OCI-M2 (cell line): Measurements from ENCODE around the gene GFRA1.

Source experiments
- DNase-seq: peaks from one replicate; lab custom pipeline; 2025; ENCODE audit not compliant: unreplicated experiment; lab: John Stamatoyannopoulos, UW

The GFRA1 gene

GRCh38 chr10:116108095-116108494, 164.9 kb downstream of the GFRA1 start:
- no peak for DNase-seq

- no peak for DNase-seq
Observed at GRCh38 chr10:116106611-116107010, 166.4 kb downstream of the GFRA1 start.

GRCh38 chr10:116105264-116105663, 167.7 kb downstream of the GFRA1 start:
- DNase-seq: no peak

DNA sequence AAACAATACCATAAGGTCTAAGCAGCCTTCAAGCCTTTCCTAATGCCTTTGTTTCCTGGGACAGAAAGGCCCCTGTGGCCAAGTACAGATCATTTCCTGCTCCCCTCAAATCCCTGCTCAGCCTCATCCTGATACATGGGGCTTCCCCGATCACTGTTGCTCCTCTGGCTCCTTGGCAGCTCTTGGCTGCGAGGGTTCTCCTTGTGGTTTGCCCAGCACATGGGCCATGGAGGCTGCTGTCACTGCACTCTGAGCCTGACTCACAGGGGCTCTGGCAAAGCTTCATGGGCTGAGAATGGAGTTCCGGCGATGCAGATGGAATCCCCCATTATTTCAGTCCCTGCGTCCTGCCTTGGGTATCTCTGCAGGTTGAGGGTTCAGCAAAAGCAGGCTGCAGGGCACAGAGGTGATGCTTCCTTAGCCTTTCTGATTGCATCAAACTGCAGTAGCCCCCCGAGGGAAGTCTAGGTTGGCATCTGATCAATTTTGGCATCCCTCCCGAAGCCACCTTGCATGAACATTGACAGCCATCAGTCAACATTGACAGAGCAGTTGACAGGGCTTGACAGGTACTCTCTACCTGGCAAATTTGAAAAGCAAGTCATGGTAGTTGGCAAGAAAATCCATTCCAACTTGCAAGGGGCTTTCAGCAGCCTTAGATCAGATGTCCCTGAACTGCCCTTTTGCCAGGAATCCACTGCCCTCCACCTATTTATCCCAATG, 168.6 kb downstream of the GFRA1 start:
- DNase-seq: no peak

- DNase-seq: no peak
Observed at GRCh38 chr10:116103668-116104067, 169.3 kb downstream of the GFRA1 start.

GRCh38 chr10:116101616-116102315, 171.2 kb downstream of the GFRA1 start:
- no peak for DNase-seq

DNA sequence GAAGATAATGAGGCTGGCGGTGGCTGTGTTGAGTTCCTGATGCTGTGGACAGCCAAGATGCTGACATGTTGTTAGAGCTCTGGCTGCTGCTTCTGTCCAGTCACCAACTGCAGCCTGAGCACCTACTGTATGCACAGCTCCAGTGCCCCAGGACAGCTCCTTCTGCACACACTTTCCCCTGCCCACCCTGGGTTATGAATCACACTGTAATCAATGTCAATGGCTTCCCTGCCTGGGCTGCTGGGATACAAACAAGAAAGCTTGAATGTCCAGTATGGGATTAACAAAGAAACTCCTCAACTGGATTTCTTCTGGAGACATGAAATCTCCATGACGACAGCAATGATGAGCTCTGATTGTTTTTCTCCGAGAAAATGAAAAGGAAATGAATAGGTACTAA, 172.0 kb downstream of the GFRA1 start:
- no peak for DNase-seq

- DNase-seq: no peak
Observed at GRCh38 chr10:116099023-116099420, 174.0 kb downstream of the GFRA1 start.

- no peak for DNase-seq
Observed at GRCh38 chr10:116098411-116099022, 174.5 kb downstream of the GFRA1 start.

DNA sequence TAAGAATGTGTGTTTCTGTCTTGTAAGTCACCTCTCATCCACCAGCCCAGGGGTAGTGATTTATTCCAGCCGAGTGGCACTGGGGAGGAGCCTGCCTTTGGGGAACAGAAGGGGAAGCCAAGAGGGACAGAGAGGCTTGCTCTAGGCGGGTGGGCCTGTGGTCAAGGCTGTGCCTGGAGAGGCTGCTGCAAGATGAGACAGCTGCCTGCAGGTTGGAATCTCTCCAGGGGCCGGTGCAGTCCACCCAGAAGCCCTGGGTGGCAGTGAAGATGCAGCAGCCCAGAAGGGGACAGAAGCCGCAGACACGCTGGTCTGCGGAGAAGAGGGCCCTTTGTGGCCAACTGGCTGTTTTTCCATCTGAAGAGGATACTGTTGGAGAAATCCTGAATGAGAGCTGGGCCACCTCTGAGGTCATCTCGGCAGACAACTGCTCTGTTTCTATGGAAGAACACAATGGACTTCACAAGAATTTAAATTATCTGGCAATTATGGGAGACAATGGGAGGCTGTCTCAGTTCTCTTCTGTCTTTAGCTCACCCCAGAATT, 175.7 kb downstream of the GFRA1 start:
- DNase-seq: no peak

- DNase-seq: no peak
Observed at GRCh38 chr10:116096526-116096925, 176.5 kb downstream of the GFRA1 start.

DNA sequence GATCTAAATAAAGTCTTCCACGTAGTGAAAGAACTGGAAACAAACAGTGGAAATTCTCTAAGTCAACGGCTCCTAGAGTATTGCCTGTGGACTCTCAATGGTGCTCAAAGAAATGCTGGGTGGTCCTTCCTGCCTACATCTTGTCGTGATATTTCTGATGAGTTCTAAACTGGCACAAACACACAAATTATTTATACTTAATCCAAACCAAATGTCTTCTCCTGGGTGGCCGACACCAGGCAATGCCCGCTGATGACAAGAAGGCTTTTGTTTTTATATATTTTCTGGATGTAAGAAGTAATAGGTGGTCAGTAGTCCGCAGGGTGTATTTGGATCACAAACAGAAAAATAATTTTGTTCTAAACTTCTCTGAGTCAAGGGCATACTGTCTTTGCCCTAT, 178.7 kb downstream of the GFRA1 start:
- DNase-seq: no peak

GRCh38 chr10:116093031-116093430, 180.0 kb downstream of the GFRA1 start:
- no peak for DNase-seq

DNA sequence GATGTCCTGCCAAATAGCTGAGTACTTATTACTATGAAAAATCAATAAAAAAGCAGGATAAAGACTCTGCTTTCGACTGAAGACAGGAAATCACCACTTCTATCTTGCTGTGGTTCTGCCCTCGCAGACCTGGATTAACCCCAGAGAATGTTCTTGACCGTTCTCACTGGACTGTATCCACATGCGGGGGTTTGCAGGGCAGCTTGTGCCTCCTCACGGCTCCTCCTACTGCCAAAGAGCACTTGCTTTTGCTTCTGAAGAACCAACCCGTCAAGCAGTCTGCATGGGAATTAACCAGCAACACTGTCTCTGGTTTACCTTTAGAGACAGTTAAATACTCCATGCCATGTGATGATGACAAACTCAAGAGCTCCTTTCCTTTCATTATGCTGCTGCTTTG, 184.0 kb downstream of the GFRA1 start:
- no peak for DNase-seq

GRCh38 chr10:116085323-116085722, 187.7 kb downstream of the GFRA1 start:
- DNase-seq: no peak

DNA sequence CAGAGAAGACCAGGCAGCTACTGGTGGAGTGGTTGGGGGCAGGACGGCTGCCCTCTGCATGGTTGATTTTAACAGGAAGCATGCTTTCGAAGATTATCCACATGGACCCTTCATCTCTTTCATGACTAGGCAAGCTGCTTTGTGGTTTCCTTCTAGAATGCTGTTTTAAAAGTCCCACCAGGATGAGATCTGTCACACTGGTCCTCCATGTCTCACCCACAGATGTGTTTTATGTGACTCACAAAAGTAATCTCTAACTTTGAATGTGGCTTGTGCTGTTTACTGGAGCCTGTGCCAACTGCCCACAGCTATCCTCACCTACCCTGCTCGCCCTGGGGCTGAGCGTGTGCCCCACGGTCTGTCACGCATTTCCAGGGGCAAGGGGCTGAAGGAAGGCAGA, 188.8 kb downstream of the GFRA1 start:
- no peak for DNase-seq

DNA sequence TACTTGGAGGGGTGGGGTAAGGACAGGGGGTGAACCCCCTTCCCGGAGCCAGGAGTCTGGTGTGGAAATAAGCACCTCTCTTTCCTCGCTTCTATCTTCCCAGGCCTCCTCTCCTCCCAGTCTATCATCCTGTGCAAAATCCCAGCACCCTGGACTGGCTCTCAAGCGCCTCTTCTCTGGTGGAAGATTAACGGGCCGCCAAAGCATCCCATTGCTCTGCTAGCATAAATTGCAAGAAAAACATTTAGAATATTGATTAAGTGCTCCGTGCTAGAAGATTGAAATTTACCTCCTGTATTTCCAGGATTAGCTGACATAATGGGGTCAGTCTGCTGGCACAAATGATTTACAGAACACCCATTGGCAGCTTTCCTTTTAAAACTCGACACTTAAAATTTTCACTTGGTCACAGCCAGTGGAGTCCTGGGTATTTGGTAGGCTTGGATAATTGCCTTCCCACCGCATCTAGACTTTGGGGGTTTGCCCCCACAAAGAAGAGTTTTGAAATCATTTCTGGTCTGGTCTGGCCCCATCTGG, 189.7 kb downstream of the GFRA1 start:
- DNase-seq: no peak

- DNase-seq: no peak
Observed at GRCh38 chr10:116082762-116083161, 190.2 kb downstream of the GFRA1 start.

GRCh38 chr10:116082206-116082605, 190.8 kb downstream of the GFRA1 start:
- no peak for DNase-seq

DNA sequence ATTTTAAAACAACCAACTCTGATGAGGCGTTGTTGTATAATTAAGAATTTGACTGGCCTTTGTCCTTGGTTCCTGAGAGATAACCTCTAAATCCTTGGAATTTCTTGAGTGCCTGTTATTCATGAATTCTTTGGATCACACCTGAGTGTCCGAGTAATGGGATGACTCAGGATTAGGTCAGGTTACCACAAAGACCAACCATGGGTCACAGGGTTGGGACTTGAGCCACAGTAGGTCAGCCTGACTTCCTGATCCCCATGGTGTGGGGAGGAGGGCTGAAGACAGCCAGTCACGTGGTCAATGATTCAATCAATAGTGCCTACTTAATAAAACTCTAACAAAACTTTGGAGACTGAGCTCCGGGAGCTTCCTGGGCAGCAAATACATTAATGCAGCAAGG, 192.5 kb downstream of the GFRA1 start:
- no peak for DNase-seq

- DNase-seq: no peak
Observed at GRCh38 chr10:116079355-116079754, 193.7 kb downstream of the GFRA1 start.

- no peak for DNase-seq
Observed at GRCh38 chr10:116076621-116077020, 196.4 kb downstream of the GFRA1 start.
